Measurements from ENCODE around the gene CEPT1.

- TF ChIP-seq CTCF (IDR thresholded peaks at IDR 0.05; ENCODE audit: low read depth, low read length, poor library complexity, severe bottlenecking), result no peak
- no peak for TF ChIP-seq EZH2phosphoT487 (IDR thresholded peaks at IDR 0.05; ENCODE audit: borderline replicate concordance, low read length)
Measured at GRCh38 chr1:111151838-111152237, 11.8 kb downstream of the CEPT1 start.
